COLO668 (cell line): ENCODE measurements around the gene DUSP28.
"Not testable (repeated sequence)": the region's sequence is repeated elsewhere in the genome, so short reads cannot be mapped to it uniquely, and the experiment has no call there.

Experiments
- DNase-seq: peaks from one replicate; lab custom pipeline; 2025; ENCODE audit not compliant: unreplicated experiment; lab: John Stamatoyannopoulos, UW

Gene DUSP28

GRCh38 chr2:240526521-240526920 lies 33.6 kb upstream of the DUSP28 start:
- no peak for DNase-seq

GRCh38 chr2:240527153-240527750 lies 32.9 kb upstream of the DUSP28 start:
- DNase-seq, result no peak

DNA sequence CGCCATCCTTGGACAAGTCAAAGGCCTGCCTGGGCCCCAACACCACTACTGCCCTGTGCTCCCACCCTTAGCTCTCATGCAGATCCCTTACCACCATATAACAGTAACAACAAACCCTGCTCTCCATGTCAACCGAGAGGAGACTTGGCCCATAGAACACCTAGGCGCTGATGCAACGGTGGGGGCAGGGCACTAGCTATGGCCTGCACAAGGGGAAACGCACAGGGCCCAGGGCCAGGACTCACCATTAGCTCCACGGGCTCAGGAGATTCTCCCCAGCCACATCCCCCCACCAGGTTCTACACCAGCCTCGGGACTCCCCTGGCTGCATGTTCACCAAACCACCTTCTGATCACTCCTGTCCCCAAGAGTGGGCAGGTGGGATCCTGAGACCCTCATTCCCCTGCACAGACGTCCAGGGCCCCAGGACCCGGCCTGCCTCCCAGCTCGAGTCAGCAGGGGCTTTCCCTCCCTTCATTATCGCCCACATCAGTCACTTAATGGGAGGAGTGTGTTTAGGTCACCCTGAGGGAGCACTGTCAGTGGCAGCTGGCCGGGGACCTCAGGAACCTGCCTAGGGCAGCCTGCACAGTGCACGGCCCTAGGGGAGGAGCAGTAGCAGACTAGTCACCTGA lies 31.6 kb upstream of the DUSP28 start:
- DNase-seq, result no peak

- DNase-seq, result no peak
Measured at GRCh38 chr2:240529344-240529999, 30.7 kb upstream of the DUSP28 start.

DNA sequence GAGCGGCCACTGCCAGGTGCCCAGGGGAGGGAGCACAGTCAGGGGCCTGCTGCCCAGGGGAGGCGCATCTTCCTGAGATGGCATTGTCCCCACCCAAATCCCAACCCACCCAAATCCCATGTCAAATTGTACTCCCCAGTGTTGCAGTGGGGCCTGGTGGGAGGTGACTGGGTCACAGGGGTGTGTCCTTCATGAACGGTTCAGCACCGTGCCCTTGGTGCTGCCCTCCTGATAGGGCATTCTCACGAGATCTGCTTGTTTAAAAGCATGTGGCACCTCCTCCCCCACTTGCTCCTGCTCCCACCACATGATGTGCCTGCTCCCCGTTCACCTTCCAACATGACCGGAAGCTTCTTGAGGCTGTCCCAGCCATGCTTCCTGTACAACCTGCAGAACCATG lies 30.0 kb upstream of the DUSP28 start:
- no peak for DNase-seq

DNA sequence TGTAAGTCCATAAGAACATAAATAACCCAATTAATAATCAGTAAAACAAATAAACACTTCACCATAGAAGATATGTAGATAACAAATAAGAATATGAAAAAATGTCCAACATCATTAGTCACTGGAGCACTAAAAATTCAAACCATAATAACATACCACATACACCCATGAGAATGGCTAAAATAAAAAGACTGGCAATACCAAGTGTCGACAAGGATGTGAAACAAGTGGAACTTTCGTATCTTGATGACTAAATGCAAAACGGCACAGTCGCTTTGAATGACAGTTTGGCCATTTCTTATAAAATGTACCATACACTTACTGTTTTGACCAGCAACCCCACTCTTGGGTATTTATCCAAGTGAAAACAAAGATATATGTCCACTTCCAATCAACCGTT lies 29.1 kb upstream of the DUSP28 start:
- DNase-seq, result no peak

DNA sequence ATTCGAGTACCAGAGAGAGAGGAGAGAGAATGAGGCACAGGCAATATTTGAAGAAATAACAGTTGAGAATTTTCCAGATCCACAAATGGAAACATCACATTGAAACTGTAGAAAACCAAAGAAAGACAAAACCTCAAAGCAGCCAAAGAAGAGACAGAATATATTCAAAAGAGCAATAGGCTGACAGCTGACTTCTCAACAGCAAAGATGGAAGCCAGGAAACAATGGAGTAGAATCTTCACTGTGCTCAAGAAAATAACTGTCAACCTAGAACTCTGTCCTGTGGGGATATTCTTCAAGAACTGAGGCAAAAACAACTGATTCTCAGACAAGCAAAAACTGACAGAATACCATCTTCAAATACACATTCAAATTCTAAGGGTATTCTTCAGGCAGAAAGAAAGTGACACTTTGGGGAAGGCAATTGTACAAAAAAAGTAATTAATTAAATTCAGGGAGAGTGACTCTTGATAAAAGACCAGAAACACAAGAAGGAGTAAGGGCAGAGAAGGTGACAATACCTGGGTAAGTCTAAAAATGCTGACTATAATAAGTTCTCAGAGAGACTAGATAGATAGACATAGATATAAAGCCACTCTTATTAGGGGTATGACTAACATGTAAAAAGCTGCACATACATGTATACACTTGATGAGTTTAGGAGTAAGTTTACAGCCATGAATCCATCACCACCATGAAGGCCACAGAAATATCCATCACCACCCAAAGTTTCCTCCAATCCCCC lies 28.0 kb upstream of the DUSP28 start:
- DNase-seq, result no peak

GRCh38 chr2:240538031-240538780 lies 22.0 kb upstream of the DUSP28 start:
- no peak for DNase-seq

DNA sequence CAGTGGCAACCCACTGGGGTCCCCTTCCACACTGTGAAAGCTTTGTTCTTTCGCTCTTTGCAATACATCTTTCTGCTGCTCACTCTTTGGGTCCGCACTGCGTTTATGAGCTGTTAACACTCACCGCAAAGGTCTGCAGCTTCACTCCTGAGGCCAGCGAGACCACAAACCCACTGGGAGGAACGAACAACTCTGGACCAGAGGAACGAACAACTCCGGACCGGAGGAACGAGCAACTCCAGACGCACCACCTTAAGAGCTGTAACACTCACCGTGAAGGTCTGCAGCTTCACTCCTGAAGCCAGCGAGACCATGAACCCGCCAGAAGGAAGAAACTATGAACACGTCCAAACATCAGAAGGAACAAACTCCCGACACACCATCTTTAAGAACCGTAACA lies 21.1 kb upstream of the DUSP28 start:
- DNase-seq, result not testable (repeated sequence)

GRCh38 chr2:240539906-240540305 lies 20.3 kb upstream of the DUSP28 start:
- no peak for DNase-seq

DNA sequence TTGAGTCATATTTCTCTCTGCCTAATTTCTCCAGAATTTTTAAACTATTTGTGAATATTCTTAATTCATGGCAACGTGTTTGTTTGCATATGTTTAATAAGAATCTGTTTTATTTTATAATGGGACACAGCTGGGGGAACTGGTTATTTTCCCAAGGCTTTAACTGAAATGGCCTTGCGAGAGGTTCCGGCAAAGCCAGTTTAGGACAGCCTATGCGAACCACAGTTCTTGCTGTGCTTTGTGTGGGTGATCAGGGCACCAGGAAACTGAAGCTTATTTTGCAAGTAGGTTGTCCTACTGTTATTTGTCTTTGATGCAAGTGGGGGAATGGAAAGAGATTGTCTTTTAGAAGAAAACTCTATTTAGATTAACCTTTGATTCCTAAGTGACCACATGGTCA lies 8.9 kb upstream of the DUSP28 start:
- no peak for DNase-seq

DNA sequence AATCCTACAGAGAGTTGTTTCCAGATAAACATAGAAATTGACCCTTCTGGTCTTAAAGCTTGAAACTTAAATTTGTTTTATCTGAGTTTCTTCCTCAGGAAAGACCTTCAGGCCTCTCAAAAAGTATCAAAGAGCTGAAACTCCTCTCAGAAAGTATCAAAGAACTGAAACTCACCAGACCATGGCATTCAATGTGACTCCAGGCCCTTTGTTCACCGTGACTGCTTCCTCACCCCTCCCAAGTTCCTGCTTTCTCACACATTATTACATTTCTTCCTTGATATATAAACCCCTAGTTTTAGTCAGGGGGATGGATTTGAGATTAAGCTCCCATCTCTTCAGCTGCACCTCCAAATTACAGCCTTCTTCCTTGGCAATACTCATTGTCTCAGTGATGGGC lies 8.3 kb upstream of the DUSP28 start:
- DNase-seq, result no peak

DNA sequence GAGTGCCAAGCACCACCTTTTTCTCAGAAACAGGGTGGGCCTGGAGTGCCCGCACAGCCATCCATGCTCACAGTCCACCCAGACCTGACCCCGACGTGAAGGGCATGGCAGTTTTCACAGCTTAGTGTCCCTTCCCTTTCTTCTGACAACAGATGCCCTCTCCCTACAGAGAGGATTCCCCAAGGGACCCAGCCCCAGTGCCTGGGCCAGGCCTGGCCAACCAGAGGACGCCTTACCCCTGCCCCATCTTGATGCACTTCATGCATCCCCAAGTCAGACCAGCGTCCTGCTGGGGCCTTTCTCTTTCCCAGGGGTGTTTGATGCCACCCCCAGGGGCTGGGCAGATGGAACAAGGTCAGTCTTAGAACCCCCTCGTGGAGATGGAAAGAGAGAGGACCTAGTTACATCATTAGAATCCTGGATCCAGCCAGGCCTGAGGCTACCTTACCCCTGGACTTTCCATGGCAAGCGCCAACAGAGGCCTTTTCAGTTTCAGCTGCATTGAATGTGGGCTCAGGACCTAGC lies 6.1 kb upstream of the DUSP28 start:
- DNase-seq, result no peak

GRCh38 chr2:240554767-240555493 lies 5.2 kb upstream of the DUSP28 start:
- no peak for DNase-seq

- DNase-seq, result no peak
Measured at GRCh38 chr2:240555541-240556250, 4.5 kb upstream of the DUSP28 start.

DNA sequence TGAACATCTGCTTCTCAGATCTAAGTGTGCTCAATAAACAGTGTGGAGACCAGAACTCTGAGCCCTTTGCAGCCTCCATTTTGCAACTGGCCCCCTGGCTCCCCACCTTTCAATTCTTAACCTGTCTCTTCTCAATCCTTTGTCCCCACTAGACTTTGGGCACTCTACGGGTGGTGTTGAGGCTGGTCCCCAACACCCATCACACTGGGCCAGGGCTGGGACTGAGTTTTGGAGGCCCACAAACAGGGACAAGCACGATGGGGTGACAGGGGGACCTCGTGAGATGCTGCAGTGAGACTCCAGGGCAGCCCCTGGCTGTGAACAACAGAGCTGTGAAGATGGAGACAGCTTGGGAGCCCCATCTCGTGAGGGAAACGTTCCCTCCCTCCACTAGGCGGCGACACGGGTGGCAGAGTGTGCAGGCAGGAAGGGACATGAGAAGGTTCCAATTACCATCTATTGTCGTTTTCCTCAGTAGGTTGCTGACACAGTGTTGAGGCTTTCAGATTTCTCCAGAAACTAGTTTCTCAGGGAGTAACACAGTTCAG lies 3.5 kb upstream of the DUSP28 start:
- DNase-seq, result peak; percentile 49

- DNase-seq, result no peak
Measured at GRCh38 chr2:240557101-240557751, 2.9 kb upstream of the DUSP28 start.

DNA sequence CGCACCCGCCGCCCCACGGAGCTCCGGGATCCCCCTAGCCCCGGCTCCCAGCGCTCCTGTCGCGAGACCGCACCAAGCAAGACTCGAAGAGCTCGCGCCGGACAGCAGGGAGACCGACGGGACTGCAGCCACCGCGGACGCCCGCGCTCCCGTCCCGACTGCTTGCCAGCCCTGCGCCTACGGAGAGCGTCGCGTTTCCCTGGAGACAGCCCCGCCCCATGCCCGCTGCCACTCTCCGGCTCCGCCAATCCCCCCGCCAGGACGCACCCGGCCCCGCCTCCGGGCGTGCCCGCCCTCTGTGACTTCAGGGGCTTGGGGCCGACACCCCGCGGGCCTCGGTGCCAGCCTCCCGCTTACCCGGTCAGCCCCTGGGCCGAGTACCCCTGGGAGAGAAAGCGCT lies 2.3 kb upstream of the DUSP28 start, which contains the start of gene ANKMY1:
TSS of gene ANKMY1 (minus strand) at position 181 of the 400 bp plus-strand sequence. CDS start 653 bp downstream, outside the sequence.
- DNase-seq, result peak; percentile 52
